Ishikawa (cell line): ENCODE results near the gene CEP128.

Experiments used
- CREB1 ChIP-seq: IDR thresholded peaks from 2 replicates; pipeline ENCODE4 v1.6.1; 2012; ENCODE audit warnings: low read depth
- EGR1 ChIP-seq: IDR thresholded peaks from 2 replicates; pipeline ENCODE4 v1.6.1; 2012
- EP300 ChIP-seq: IDR thresholded peaks from 2 replicates; pipeline ENCODE4 v1.6.1; 2012; ENCODE audit warnings: borderline replicate concordance
- FOXM1 ChIP-seq: IDR thresholded peaks from 2 replicates; pipeline ENCODE4 v1.6.1; 2012; ENCODE audit warnings: low read depth, borderline replicate concordance
- RAD21 ChIP-seq: IDR thresholded peaks from 2 replicates; pipeline ENCODE4 v1.6.1; 2012; ENCODE audit warnings: low read depth
- TAF1 ChIP-seq: IDR thresholded peaks from 2 replicates; pipeline ENCODE4 v1.6.1; 2012; ENCODE audit warnings: low read depth, mild to moderate bottlenecking
- TCF12 ChIP-seq: IDR thresholded peaks from 2 replicates; pipeline ENCODE4 v1.6.1; 2012; ENCODE audit warnings: low read depth
- YY1 ChIP-seq: IDR thresholded peaks from 2 replicates; pipeline ENCODE4 v1.6.1; 2012; ENCODE audit warnings: low read depth
- TF ChIP-seq, protein P1 (sequence below): IDR thresholded peaks from 2 replicates; pipeline ENCODE4 v1.6.1; 2012
- TF ChIP-seq, protein P2 (sequence below): IDR thresholded peaks from 2 replicates; pipeline ENCODE4 v1.6.1; 2012

DNA sequence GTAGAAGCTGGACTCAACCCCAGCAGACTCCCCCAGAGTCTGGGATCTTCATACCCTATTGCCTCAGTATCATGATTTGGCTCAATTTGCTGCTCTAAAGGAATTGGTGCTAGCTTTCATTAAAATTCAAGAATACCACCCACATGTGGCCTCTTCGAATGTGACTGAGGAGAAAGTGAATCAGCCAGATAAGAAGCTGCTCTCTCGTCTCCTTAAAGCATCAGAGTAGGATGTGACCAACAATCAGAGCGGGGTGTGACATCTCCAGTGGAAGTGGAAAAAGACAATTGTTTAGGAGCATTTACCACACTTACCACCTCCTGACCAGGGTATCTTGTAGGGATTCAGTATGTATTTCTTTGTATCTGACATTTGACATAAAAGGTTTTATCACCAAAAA, 452.0 kb downstream of the CEP128 start:
- TF ChIP-seq TAF1 (no peak), EGR1 (no peak), FOXM1 (no peak), CREB1 (no peak), RAD21 (no peak), YY1 (no peak), TCF12 (no peak), EP300 (no peak)
- TF ChIP-seq, protein P1, sequence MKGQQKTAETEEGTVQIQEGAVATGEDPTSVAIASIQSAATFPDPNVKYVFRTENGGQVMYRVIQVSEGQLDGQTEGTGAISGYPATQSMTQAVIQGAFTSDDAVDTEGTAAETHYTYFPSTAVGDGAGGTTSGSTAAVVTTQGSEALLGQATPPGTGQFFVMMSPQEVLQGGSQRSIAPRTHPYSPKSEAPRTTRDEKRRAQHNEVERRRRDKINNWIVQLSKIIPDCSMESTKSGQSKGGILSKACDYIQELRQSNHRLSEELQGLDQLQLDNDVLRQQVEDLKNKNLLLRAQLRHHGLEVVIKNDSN: no peak
- TF ChIP-seq, protein P2, sequence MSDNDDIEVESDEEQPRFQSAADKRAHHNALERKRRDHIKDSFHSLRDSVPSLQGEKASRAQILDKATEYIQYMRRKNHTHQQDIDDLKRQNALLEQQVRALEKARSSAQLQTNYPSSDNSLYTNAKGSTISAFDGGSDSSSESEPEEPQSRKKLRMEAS: no peak
